Measurements from ENCODE around the gene CENPC. TPM values are rescaled to one million over a fixed set of nuclear protein-coding genes. Genes with fewer than 3 reads are reported as not detected.

Gene CENPC
- total and polyA plus RNA-seq, 2 of the 4 experiments (the other 2 are of a cell fraction), result 4.2 to 6.6 TPM

DNA sequence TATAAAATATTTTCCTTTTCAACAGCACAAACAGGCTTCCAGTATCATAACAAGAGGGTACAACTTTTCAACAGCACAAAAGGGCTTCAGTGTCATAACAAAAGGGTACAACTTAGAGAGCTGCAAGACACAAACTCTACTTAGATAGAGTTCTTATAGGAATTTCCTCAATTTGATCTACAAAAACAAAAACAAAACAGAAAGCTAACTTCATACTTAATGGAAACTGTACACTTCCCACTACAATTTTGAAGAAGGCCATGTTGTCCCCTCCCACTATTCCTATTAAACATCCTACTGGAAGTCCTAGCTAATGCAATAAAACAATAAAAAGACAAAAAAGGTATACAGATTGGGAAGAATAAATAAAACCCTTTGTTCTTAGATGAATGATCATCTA lies 96.7 kb downstream of the CENPC start:
- ATAC-seq (ENCODE audit: low read depth) (no peak), DNase-seq (no peak)
- H3K4me2 ChIP-seq (ENCODE audit: low read depth, low read length), result no peak overlapping the region
- H4K91ac ChIP-seq (ENCODE audit: insufficient read depth, low read depth, low read length), result no peak overlapping the region
- no peaks in the 10 kb centered on the region for H3K9me3 ChIP-seq (ENCODE audit: control insufficient read depth, insufficient read depth, low read length)
- no peak overlapping the region for H3K14ac ChIP-seq (replicated peaks; ENCODE audit: low read depth, low read length)
- H3K4ac ChIP-seq (ENCODE audit: low read depth, low read length), result no peak overlapping the region
- no peak overlapping the region for H3K23ac ChIP-seq (ENCODE audit: low read depth, low read length)
- intact Hi-C loops (cut with micrococcal nuclease), result no loop called here
- H3K79me1 ChIP-seq (ENCODE audit: low read depth in 1 of 2, low read length in 2 of 2), result no peaks in the 10 kb centered on the region
- H3K36me3 ChIP-seq (ENCODE audit: control insufficient read depth, insufficient read depth, low read length), result no peaks in the 10 kb centered on the region
- no peak overlapping the region for H3K18ac ChIP-seq (ENCODE audit: low read depth, low read length)
- no peak overlapping the region for H2AK5ac ChIP-seq (ENCODE audit: low read depth, low read length)
- no peaks in the 10 kb centered on the region for H3K27me3 ChIP-seq (ENCODE audit: control insufficient read depth, insufficient read depth, low read length)
- dilution Hi-C loops (cut with HindIII; ENCODE audit: low sequenced_read_pairs, unreplicated experiment), result no loop called here
- CTCF ChIA-PET, result no interaction called here
- no peak overlapping the region for H3K56ac ChIP-seq (ENCODE audit: extremely low read depth, insufficient read depth, low read length)
- H2AK9ac ChIP-seq (replicated peaks; ENCODE audit: low read depth, low read length, poor library complexity), result no peak overlapping the region
- H2BK15ac ChIP-seq (ENCODE audit: low read depth, low read length), result no peak overlapping the region
- no peak overlapping the region for H3K27ac ChIP-seq (ENCODE audit: insufficient read depth, low read length)
- no peak overlapping the region for H3K4me3 ChIP-seq (ENCODE audit: insufficient read depth, low read depth, low read length)
- H2AFZ ChIP-seq (replicated peaks; ENCODE audit: low read length, poor library complexity), result no peak overlapping the region
- H3K4me1 ChIP-seq (ENCODE audit: control insufficient read depth, insufficient read depth, low read length), result no peaks in the 10 kb centered on the region
- no TSS peak for BruUV-seq (replicated peaks)
- H3K9me1 ChIP-seq (ENCODE audit: insufficient read depth, low read length), result 0 out of 2 replicates have a peak, but pooled peaks cover 1% of the 10 kb centered on the region
- POLR2A ChIA-PET (ENCODE audit: unreplicated experiment), result no interaction called here
- no peaks in the 10 kb centered on the region for H4K20me1 ChIP-seq (ENCODE audit: insufficient read depth, low read length)
- H4K8ac ChIP-seq (ENCODE audit: low read depth in 2 of 2, low read length in 2 of 2), result no peak overlapping the region
- TF ChIP-seq, protein P1, sequence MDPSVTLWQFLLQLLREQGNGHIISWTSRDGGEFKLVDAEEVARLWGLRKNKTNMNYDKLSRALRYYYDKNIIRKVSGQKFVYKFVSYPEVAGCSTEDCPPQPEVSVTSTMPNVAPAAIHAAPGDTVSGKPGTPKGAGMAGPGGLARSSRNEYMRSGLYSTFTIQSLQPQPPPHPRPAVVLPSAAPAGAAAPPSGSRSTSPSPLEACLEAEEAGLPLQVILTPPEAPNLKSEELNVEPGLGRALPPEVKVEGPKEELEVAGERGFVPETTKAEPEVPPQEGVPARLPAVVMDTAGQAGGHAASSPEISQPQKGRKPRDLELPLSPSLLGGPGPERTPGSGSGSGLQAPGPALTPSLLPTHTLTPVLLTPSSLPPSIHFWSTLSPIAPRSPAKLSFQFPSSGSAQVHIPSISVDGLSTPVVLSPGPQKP (IDR thresholded peaks at IDR 0.05; ENCODE audit: borderline replicate concordance, low read depth, low read length), result no peak
- no peak for TF ChIP-seq POLR2A (IDR thresholded peaks at IDR 0.05; ENCODE audit: low read depth, low read length)
- no peak for TF ChIP-seq CTCF (conservative IDR thresholded peaks at IDR 0.05; ENCODE audit: low read depth, low read length)
- no peak for TF ChIP-seq CHD1 (IDR thresholded peaks at IDR 0.05; ENCODE audit: low read depth, low read length)
- TF ChIP-seq RFX5 (IDR thresholded peaks at IDR 0.05; ENCODE audit: low read depth, low read length), result no peak
- no peak for TF ChIP-seq RAD21 (IDR thresholded peaks at IDR 0.05; ENCODE audit: low read length)
- TF ChIP-seq USF2 (IDR thresholded peaks at IDR 0.05; ENCODE audit: low read depth, low read length), result no peak
- no peak for TF ChIP-seq SMC3 (IDR thresholded peaks at IDR 0.05; ENCODE audit: low read depth, low read length)
- no peak for TF ChIP-seq RCOR1 (IDR thresholded peaks at IDR 0.05; ENCODE audit: insufficient replicate concordance, low read length)
- no peak for TF ChIP-seq CEBPB (IDR thresholded peaks at IDR 0.05; ENCODE audit: low read depth, low read length)
- TF ChIP-seq NFE2L2 (IDR thresholded peaks at IDR 0.05; ENCODE audit: low read depth, low read length), result no peak
- no peak overlapping the region for H2BK20ac ChIP-seq (ENCODE audit: low read depth, low read length)
- H2BK5ac ChIP-seq (ENCODE audit: low read depth, low read length, poor library complexity, severe bottlenecking), result no peak overlapping the region
- H3K9ac ChIP-seq (ENCODE audit: low read depth, low read length), result no peak overlapping the region
- in situ Hi-C loops (cut with MboI; ENCODE audit: low sequenced_read_pairs), result no loop called here
- H2BK120ac ChIP-seq (ENCODE audit: low read depth, low read length), result no peak overlapping the region
- no peak overlapping the region for H4K5ac ChIP-seq (ENCODE audit: low read depth, low read length)
